ENCODE data around the gene FSTL4. TPM values are rescaled to one million over a fixed set of nuclear protein-coding genes. Genes with fewer than 3 reads are reported as not detected.

Gene FSTL4
- polyA plus RNA-seq, 1 of the 3 experiments (the other 2 are of a cell fraction), result not detected

GRCh38 chr5:133227897-133228296 lies 384.4 kb downstream of the FSTL4 start:
- no peak overlapping the region for H3K4me3 ChIP-seq (ENCODE audit: low read depth in 2 of 2, low read length in 1 of 2)
- peaks cover 0 to 3% of the 10 kb centered on the region in 2 experiments; a peak in 2 of 4 replicates for H3K4me1 ChIP-seq (ENCODE audit: control insufficient read depth in 1 of 2, insufficient read depth in 2 of 2, low read depth in 1 of 2, low read length in 1 of 2)
- no peak for DNase-seq
- 81% methylated on average over 5 of the region's 6 CpGs for WGBS (ENCODE audit: low lambda C conversion rate)
- TF ChIP-seq IRF3 (IDR thresholded peaks at IDR 0.05; ENCODE audit: low read depth, low read length) (no peak), SMC3 (IDR thresholded peaks at IDR 0.05; ENCODE audit: low read depth, low read length) (no peak), ELF1 (IDR thresholded peaks at IDR 0.05) (no peak), REST (IDR thresholded peaks at IDR 0.05; ENCODE audit: low read depth, low read length) (no peak), CHD2 (IDR thresholded peaks at IDR 0.05; ENCODE audit: low read length, partially characterized antibody) (no peak), TAF1 (IDR thresholded peaks at IDR 0.05; ENCODE audit: borderline replicate concordance, low read depth, low read length) (no peak), POLR2AphosphoS5 (IDR thresholded peaks at IDR 0.05; ENCODE audit: low read depth, low read length) (no peak)
- H3K36me3 ChIP-seq (replicated peaks in 1 of 2; ENCODE audit: control insufficient read depth in 1 of 2, insufficient read depth in 2 of 2, low read length in 1 of 2), result no peaks in the 10 kb centered on the region
- no peaks in the 10 kb centered on the region for H3K9me3 ChIP-seq
- no peak overlapping the region for H3K27ac ChIP-seq (ENCODE audit: low read depth in 2 of 2, low read length in 1 of 2)
- no peaks in the 10 kb centered on the region for H3K79me2 ChIP-seq (ENCODE audit: insufficient read depth)
- POLR2A ChIA-PET, result no interaction called here
- CTCF ChIA-PET, result no interaction called here
- H3K9me2 ChIP-seq, result no peaks in the 10 kb centered on the region
- H2AFZ ChIP-seq (ENCODE audit: low read depth), result no peak overlapping the region
- H3K27me3 ChIP-seq (ENCODE audit: insufficient read depth), result no peaks in the 10 kb centered on the region
- H3F3A ChIP-seq (replicated peaks; ENCODE audit: insufficient read depth), result no peaks in the 10 kb centered on the region
- no peak overlapping the region for H3K9ac ChIP-seq
- no peaks in the 10 kb centered on the region for H4K20me1 ChIP-seq (ENCODE audit: insufficient read depth)
- H3K4me2 ChIP-seq, result no peak overlapping the region

GRCh38 chr5:133227082-133227481 lies 385.3 kb downstream of the FSTL4 start:
- Histone ChIP-seq H3K36me3 (replicated peaks in 1 of 2; ENCODE audit: control insufficient read depth in 1 of 2, insufficient read depth in 2 of 2, low read length in 1 of 2) (no peaks in the 10 kb centered on the region), H2AFZ (ENCODE audit: low read depth) (no peak overlapping the region), H3K9ac (no peak overlapping the region), H3K4me3 (ENCODE audit: low read depth in 2 of 2, low read length in 1 of 2) (no peak overlapping the region), H3K9me3 (no peaks in the 10 kb centered on the region), H3K4me1 (ENCODE audit: control insufficient read depth in 1 of 2, insufficient read depth in 2 of 2, low read depth in 1 of 2, low read length in 1 of 2) (peaks cover 0 to 3% of the 10 kb centered on the region in 2 experiments; a peak in 2 of 4 replicates), H3F3A (replicated peaks; ENCODE audit: insufficient read depth) (no peaks in the 10 kb centered on the region), H3K4me2 (no peak overlapping the region), H3K27ac (ENCODE audit: low read depth in 2 of 2, low read length in 1 of 2) (no peak overlapping the region), H3K27me3 (ENCODE audit: insufficient read depth) (no peaks in the 10 kb centered on the region), H3K79me2 (ENCODE audit: insufficient read depth) (no peaks in the 10 kb centered on the region), H3K9me2 (no peaks in the 10 kb centered on the region), H4K20me1 (ENCODE audit: insufficient read depth) (no peaks in the 10 kb centered on the region)
- WGBS (ENCODE audit: low lambda C conversion rate), result 82% methylated on average over 3 of the region's 3 CpGs
- no peak for TF ChIP-seq SIN3A (IDR thresholded peaks at IDR 0.05; ENCODE audit: borderline replicate concordance, low read depth, low read length)
- TF ChIP-seq TEAD4 (IDR thresholded peaks at IDR 0.05; ENCODE audit: borderline replicate concordance, insufficient read depth), result no peak
- TF ChIP-seq REST (IDR thresholded peaks at IDR 0.05; ENCODE audit: low read depth, low read length), result no peak
- no peak for TF ChIP-seq SMC3 (IDR thresholded peaks at IDR 0.05; ENCODE audit: low read depth, low read length)
- TF ChIP-seq MXI1 (IDR thresholded peaks at IDR 0.05; ENCODE audit: low read depth, low read length), result no peak
- no peak for TF ChIP-seq RXRA (IDR thresholded peaks at IDR 0.05; ENCODE audit: borderline replicate concordance, low read depth)
- TF ChIP-seq JUND (IDR thresholded peaks at IDR 0.05), result no peak
- no peak for TF ChIP-seq NRF1 (IDR thresholded peaks at IDR 0.05; ENCODE audit: low read depth, low read length)
- ChIA-PET POLR2A (no interaction called here), CTCF (interaction anchor here (0.5 to 0.8 kb wide), 2 partner anchors 60 to 1844 kb away, joined by 3 read pairs; no protein-coding TSS in a partner anchor)
- DNase-seq, result no peak

Measured in SK-N-SH (cell line).